Embryonic facial prominence (tissue), 1 donor: Measurements from ENCODE around the gene COMMD1.
"Not testable (repeated sequence)": the region's sequence is repeated elsewhere in the genome, so short reads cannot be mapped to it uniquely, and the experiment has no call there.

Experiments
- DNase-seq: peaks from one replicate; pipeline ENCODE4 v3.0.0-alpha.2; 2016; ENCODE audit errors: extremely low spot score

Gene COMMD1

GRCh38 chr2:61924895-61925663 is 19.6 kb downstream of the COMMD1 start:
- no peak for DNase-seq

GRCh38 chr2:61926531-61927477 is 21.3 kb downstream of the COMMD1 start:
- no peak for DNase-seq

- no peak for DNase-seq
These were observed 23.5 kb downstream of the COMMD1 start for GRCh38 chr2:61928826-61929461.

- no peak for DNase-seq
These were observed 31.6 kb downstream of the COMMD1 start for GRCh38 chr2:61937098-61937497.

- DNase-seq, result no peak
These were observed 32.4 kb downstream of the COMMD1 start for GRCh38 chr2:61937886-61938285.

- DNase-seq, result no peak
These were observed 33.0 kb downstream of the COMMD1 start for GRCh38 chr2:61938511-61938910.

GRCh38 chr2:61943251-61943650 is 37.8 kb downstream of the COMMD1 start:
- DNase-seq, result no peak

GRCh38 chr2:61946666-61947065 is 41.2 kb downstream of the COMMD1 start:
- no peak for DNase-seq

- DNase-seq, result no peak
These were observed 43.4 kb downstream of the COMMD1 start for GRCh38 chr2:61948661-61949457.

GRCh38 chr2:61949458-61949713 is 43.9 kb downstream of the COMMD1 start:
- no peak for DNase-seq

GRCh38 chr2:61949714-61950560 is 44.5 kb downstream of the COMMD1 start:
- no peak for DNase-seq

- no peak for DNase-seq
These were observed 45.3 kb downstream of the COMMD1 start for GRCh38 chr2:61950571-61951315.

GRCh38 chr2:61951881-61952280 is 46.4 kb downstream of the COMMD1 start:
- no peak for DNase-seq

- DNase-seq, result no peak
These were observed 46.8 kb downstream of the COMMD1 start for GRCh38 chr2:61952288-61952687.

GRCh38 chr2:61954856-61955255 is 49.4 kb downstream of the COMMD1 start:
- DNase-seq, result not testable (repeated sequence)

- DNase-seq, result no peak
These were observed 54.2 kb downstream of the COMMD1 start for GRCh38 chr2:61959381-61960293.

GRCh38 chr2:61961231-61961901 is 55.9 kb downstream of the COMMD1 start:
- no peak for DNase-seq
